B cell (primary cell): Measurements from ENCODE around the gene MAFF. TPM values are rescaled to one million over a fixed set of nuclear protein-coding genes. Genes with fewer than 3 reads are reported as not detected.
A peak's percentile ranks its signal among the peaks of the same experiment; 100 is the strongest.

Experiments used
- ATAC-seq: fragments of 200-7000 bp; cut with Tn5 transposase; one replicate; pipeline ENCODE4 v1.10.0; 2021; ENCODE audit warnings: low read depth, mild to moderate bottlenecking, moderate number of reproducible peaks, moderate library complexity
- CTCF ChIA-PET: fragments of 350-600 bp; sonication (Branson Sonifier 250); formaldehyde crosslinking; loops from one replicate; lab custom pipeline; 2021; ENCODE audit warnings: antibody characterized with exemption, inconsistent platforms; lab: Charles Lee
- POLR2A ChIA-PET: fragments of 350-600 bp; sonication (Branson Sonifier 250); formaldehyde crosslinking; loops from one replicate; lab custom pipeline; 2021; ENCODE audit warnings: antibody characterized with exemption; lab: Charles Lee
- DNase-seq: peaks from one replicate; pipeline ENCODE4 v3.0.0; 2013
- H2AFZ ChIP-seq: 2 replicates; pipeline ENCODE4 v1.6.1; 2012; ENCODE audit warnings: mild to moderate bottlenecking, low read depth, low read length; ENCODE audit not compliant: insufficient read depth, poor library complexity, severe bottlenecking
- H3K27ac ChIP-seq, 2 donors: 1 replicate in 1 of 2; 2 replicates in 1 of 2; pipeline ENCODE4 v1.5.1; 2012 to 2013; ENCODE audit warnings: low read length in 2 of 2, mild to moderate bottlenecking in 2 of 2, moderate library complexity in 1 of 2
- H3K27me3 ChIP-seq, 4 experiments: fragments of 200-600 bp in 1 of 4; sonication (generic) in 1 of 4; replicated peaks in 1 of 4; 1 replicate in 2 of 4; 2 replicates in 2 of 4; pipeline versions ENCODE4 v1.6.1 to v1.7.0; 2013 to 2016; ENCODE audit warnings: low read length in 3 of 4, mild to moderate bottlenecking in 2 of 4, mixed read lengths in 1 of 4, moderate library complexity in 1 of 4; ENCODE audit not compliant: insufficient read depth in 4 of 4, control insufficient read depth in 3 of 4; ENCODE audit errors: control extremely low read depth in 1 of 4
- H3K36me3 ChIP-seq, 2 experiments: replicated peaks in 1 of 2; 1 replicate in 1 of 2; 2 replicates in 1 of 2; pipeline versions ENCODE4 v1.6.1 to v1.7.1; 2013; ENCODE audit warnings: low read length in 1 of 2; ENCODE audit not compliant: insufficient read depth in 2 of 2, control insufficient read depth in 1 of 2; ENCODE audit errors: control extremely low read depth in 1 of 2, extremely low read depth in 1 of 2
- H3K4me1 ChIP-seq, 2 donors: fragments of 200-600 bp in 1 of 2; sonication (generic) in 1 of 2; 1 replicate in 1 of 2; 2 replicates in 1 of 2; pipeline versions ENCODE4 v1.5.1 to v1.6.1; 2013 to 2017; ENCODE audit warnings: low read length in 2 of 2; ENCODE audit not compliant: control insufficient read depth in 2 of 2, insufficient read depth in 2 of 2
- H3K4me2 ChIP-seq: replicated peaks from 2 replicates; pipeline ENCODE3; 2012; ENCODE audit warnings: mild to moderate bottlenecking, low read depth, low read length; ENCODE audit not compliant: poor library complexity, severe bottlenecking
- H3K4me3 ChIP-seq, 5 experiments: fragments of 200-600 bp in 1 of 5; sonication (generic) in 1 of 5; 1 replicate in 3 of 5; 2 replicates in 2 of 5; pipeline versions ENCODE4 v1.5.1 to v1.7.0; 2011 to 2016; ENCODE audit warnings: low read length in 4 of 5, mild to moderate bottlenecking in 4 of 5, low read depth in 2 of 5, control low read depth in 1 of 5, moderate library complexity in 1 of 5; ENCODE audit not compliant: insufficient read depth in 1 of 5; ENCODE audit errors: control extremely low read depth in 1 of 5, extremely low read depth in 1 of 5
- H3K79me2 ChIP-seq: fragments of 200-600 bp; sonication (generic); one replicate; pipeline ENCODE4 v1.6.0; 2016; ENCODE audit warnings: low read length; ENCODE audit not compliant: control insufficient read depth, insufficient read depth
- H3K9ac ChIP-seq: fragments of 200-600 bp; sonication (generic); 2 replicates; pipeline ENCODE4 v1.6.1; 2017; ENCODE audit warnings: mild to moderate bottlenecking, low read length, moderate library complexity
- H3K9me3 ChIP-seq, 3 donors: one replicate each; pipeline versions ENCODE4 v1.6.1 to v1.7.1; 2013; ENCODE audit warnings: low read length in 2 of 3; ENCODE audit not compliant: control insufficient read depth in 2 of 3, insufficient read depth in 1 of 3; ENCODE audit errors: control extremely low read depth in 1 of 3
- H4K20me1 ChIP-seq: 2 replicates; pipeline ENCODE4 v1.6.0; 2012; ENCODE audit warnings: mild to moderate bottlenecking, low read length; ENCODE audit not compliant: insufficient read depth, control insufficient read depth, poor library complexity, severe bottlenecking
- H3K27ac Mint-ChIP-seq: one replicate; pipeline ENCODE4 v1.8.0; 2021; ENCODE audit warnings: mixed read lengths
- H3K27me3 Mint-ChIP-seq: one replicate; pipeline ENCODE4 v1.8.0; 2021; ENCODE audit warnings: mixed read lengths
- H3K4me1 Mint-ChIP-seq: one replicate; pipeline ENCODE4 v1.8.0; 2021; ENCODE audit warnings: mixed read lengths
- H3K4me3 Mint-ChIP-seq: one replicate; pipeline ENCODE4 v1.8.0; 2021; ENCODE audit warnings: mixed read lengths
- H3K9me3 Mint-ChIP-seq: one replicate; pipeline ENCODE4 v1.8.0; 2022; ENCODE audit warnings: mixed read lengths; ENCODE audit not compliant: insufficient read depth
- CTCF ChIP-seq: fragments of 200-600 bp; IDR thresholded peaks from one replicate; pipeline ENCODE4 v1.8.0; 2022; ENCODE audit warnings: antibody characterized with exemption, mild to moderate bottlenecking
- EZH2 ChIP-seq: IDR thresholded peaks from 2 replicates; pipeline ENCODE4 v1.6.1; 2012; ENCODE audit warnings: borderline replicate concordance, low read depth, mild to moderate bottlenecking, moderate library complexity, low read length; ENCODE audit not compliant: insufficient read depth, poor library complexity, severe bottlenecking
- WGBS: methylation state at CpG from one replicate; pipeline ENCODE4 v1.1.5; 2013; ENCODE audit warnings: missing lambda C conversion rate; ENCODE audit not compliant: insufficient coverage; 5-methylcytosine and 5-hydroxymethylcytosine counted together
- intact Hi-C: fragments of 100-400 bp; cut with micrococcal nuclease; formaldehyde crosslinking; loops from one replicate; pipeline ENCODE4 v1.10.0; 2022
- polyA plus RNA-seq: library from polyadenylated mRNA; depleted of rRNA; stranded (reverse); fragments of >200 nt; gene quantifications from 2 replicates; pipeline ENCODE4 v1.2.3, GENCODE V29; 2012
- total RNA-seq, 2 donors: library from RNA; stranded (reverse); fragments of 120-200 nt in 1 of 2; gene quantifications; 1 replicate in 1 of 2; 2 replicates in 1 of 2; pipeline versions ENCODE4 v1.2.3 to v1.2.4, GENCODE V29; 2013 to 2022

The MAFF gene
- total and polyA plus RNA-seq, 2 donors (not counting 1 experiment from before 2014, with no cell fraction given): 5.3 to 18.0 TPM

- Histone ChIP-seq H3K36me3 (no peaks in the 10 kb centered on the region), H3K4me2 (peak within 1 kb of the TSS; percentile 89), H3K79me2 (peaks cover 7% of the 10 kb centered on the region), H3K9me3 (no peaks in the 10 kb centered on the region), H3K27me3 (no peaks in the 10 kb centered on the region), H3K4me1 (peaks cover 23 to 29% of the 10 kb centered on the region in 2 donors), H3K27ac (peak within 1 kb of the TSS; percentile 64 to 67), H4K20me1 (no peaks in the 10 kb centered on the region), H3K9ac (peak within 1 kb of the TSS; percentile 75), H3K4me3 (peak within 1 kb of the TSS; percentile 73 to 88 (median 79)), H2AFZ (peak within 1 kb of the TSS; percentile 83)
- POLR2A ChIA-PET: interaction anchor here (0.5 to 2.2 kb wide), 6 partner anchors 11 to 524 kb away, joined by 3 to 20 read pairs (median 4); partner anchors contain the start of genes GTPBP1, MAFF and TMEM184B
- TF ChIP-seq CTCF (no peak), EZH2 (no peak)
- intact Hi-C loops: loop anchor here (1.0 to 10.0 kb wide), 8 partner anchors 19 to 523 kb away; partner anchors contain the start of genes DDX17, GTPBP1, JOSD1 and MAFF
- DNase-seq: peak; percentile 98
- H3K4me3 Mint-ChIP-seq: peak within 1 kb of the TSS; percentile 89
- peaks cover 7% of the 10 kb centered on the region for H3K27me3 Mint-ChIP-seq
- under 1% methylated on average over 44 of the region's 48 CpGs for WGBS
- ATAC-seq: peak; percentile 96
- peak within 1 kb of the TSS; percentile 93 for H3K27ac Mint-ChIP-seq
- CTCF ChIA-PET: interaction anchor here (1.0 to 1.2 kb wide), 3 partner anchors 20 to 130 kb away, joined by 3 to 5 read pairs (median 3); partner anchors contain the start of gene MAFF
- peaks cover 36% of the 10 kb centered on the region for H3K4me1 Mint-ChIP-seq
- no peaks in the 10 kb centered on the region for H3K9me3 Mint-ChIP-seq
These were observed 20.2 kb upstream of the MAFF start, which contains the start of gene PLA2G6 for GRCh38 chr22:38181453-38182200. PLA2G6 (minus strand) TSS chr22:38181830; CDS start chr22:38169426, 12,404 bp downstream.

- DNase-seq (no peak), ATAC-seq (no peak)
- Histone ChIP-seq H2AFZ (no peak overlapping the region), H3K27ac (no peak overlapping the region), H3K9me3 (no peaks in the 10 kb centered on the region), H3K4me2 (no peak overlapping the region), H3K27me3 (no peaks in the 10 kb centered on the region), H3K9ac (no peak overlapping the region), H3K36me3 (no peaks in the 10 kb centered on the region), H4K20me1 (no peaks in the 10 kb centered on the region), H3K4me1 (peaks cover 19 to 22% of the 10 kb centered on the region in 2 donors), H3K79me2 (peaks cover 7% of the 10 kb centered on the region), H3K4me3 (no peak overlapping the region)
- intact Hi-C loops: loop anchor here (5.0 to 10.0 kb wide), 3 partner anchors 130 to 520 kb away; partner anchors contain the start of genes GTPBP1, JOSD1 and PICK1
- H3K9me3 Mint-ChIP-seq: no peaks in the 10 kb centered on the region
- 90% methylated on average over 6 of the region's 7 CpGs for WGBS
- TF ChIP-seq EZH2: no peak
- no peak for TF ChIP-seq CTCF
- H3K4me3 Mint-ChIP-seq: no peak overlapping the region
- peaks cover 13% of the 10 kb centered on the region for H3K27me3 Mint-ChIP-seq
- POLR2A ChIA-PET: no interaction called here
- H3K27ac Mint-ChIP-seq: no peak overlapping the region
- CTCF ChIA-PET: interaction anchor here (0.7 kb wide), 1 partner anchor 567 kb away, joined by 3 read pairs; no protein-coding TSS in a partner anchor
- H3K4me1 Mint-ChIP-seq: peaks cover 23% of the 10 kb centered on the region
These were observed 17.0 kb upstream of the MAFF start for GRCh38 chr22:38184788-38185187.
